GM23248 (cell line): ENCODE results near the gene PAPOLB. TPM values are rescaled to one million over a fixed set of nuclear protein-coding genes. Genes with fewer than 3 reads are reported as not detected.

Experiments
- DNase-seq: peaks from one replicate; pipeline ENCODE4 v3.0.0-alpha.2; 2015
- H2AFZ ChIP-seq: fragments of 200-600 bp; sonication (generic); 2 replicates; pipeline ENCODE4 v1.6.1; 2016; ENCODE audit warnings: antibody characterized with exemption
- H3F3A ChIP-seq: fragments of 200-600 bp; sonication (generic); 2 replicates; pipeline ENCODE4 v1.6.1; 2016; ENCODE audit warnings: mild to moderate bottlenecking, antibody characterized with exemption, mixed run types; ENCODE audit not compliant: insufficient read depth
- H3K27ac ChIP-seq: fragments of 200-600 bp; sonication (generic); 2 replicates; pipeline ENCODE4 v1.5.1; 2016; ENCODE audit warnings: mild to moderate bottlenecking
- H3K27me3 ChIP-seq: fragments of 200-600 bp; sonication (generic); replicated peaks from 2 replicates; pipeline ENCODE4 v1.6.1; 2016; ENCODE audit warnings: mild to moderate bottlenecking; ENCODE audit not compliant: insufficient read depth
- H3K36me3 ChIP-seq: fragments of 200-600 bp; sonication (generic); 2 replicates; pipeline ENCODE4 v1.6.1; 2016; ENCODE audit warnings: low read depth, mild to moderate bottlenecking
- H3K4me1 ChIP-seq: fragments of 200-600 bp; sonication (generic); 2 replicates; pipeline ENCODE4 v1.6.1; 2016; ENCODE audit warnings: mild to moderate bottlenecking; ENCODE audit not compliant: insufficient read depth
- H3K4me2 ChIP-seq: fragments of 200-600 bp; sonication (generic); one replicate; pipeline ENCODE4 v1.6.1; 2016; ENCODE audit warnings: mild to moderate bottlenecking; ENCODE audit not compliant: unreplicated experiment
- H3K4me3 ChIP-seq: fragments of 200-600 bp; sonication (generic); 2 replicates; pipeline ENCODE4 v1.5.1; 2016; ENCODE audit warnings: mild to moderate bottlenecking
- H3K79me2 ChIP-seq: fragments of 200-600 bp; sonication (generic); 2 replicates; pipeline ENCODE4 v1.6.1; 2016; ENCODE audit warnings: mild to moderate bottlenecking; ENCODE audit not compliant: insufficient read depth
- H3K9ac ChIP-seq: fragments of 200-600 bp; sonication (generic); 2 replicates; pipeline ENCODE4 v1.6.1; 2016; ENCODE audit warnings: mild to moderate bottlenecking
- H3K9me2 ChIP-seq: fragments of 200-600 bp; sonication (generic); 2 replicates; pipeline ENCODE4 v1.6.1; 2016; ENCODE audit warnings: mixed run types, mild to moderate bottlenecking, moderate library complexity; ENCODE audit not compliant: insufficient read depth
- H3K9me3 ChIP-seq: fragments of 200-600 bp; sonication (generic); one replicate; pipeline ENCODE4 v1.6.1; 2017; ENCODE audit warnings: low read depth
- H4K20me1 ChIP-seq: fragments of 200-600 bp; sonication (generic); 2 replicates; pipeline ENCODE4 v1.6.0; 2016; ENCODE audit not compliant: insufficient read depth
- EZH2 ChIP-seq: fragments of 200-600 bp; sonication (generic); IDR thresholded peaks from 2 replicates; pipeline ENCODE4 v1.6.1; 2018; ENCODE audit warnings: antibody characterized with exemption, mild to moderate bottlenecking; ENCODE audit not compliant: insufficient read depth, poor library complexity, severe bottlenecking
- EZH2phosphoT487 ChIP-seq: fragments of 200-600 bp; sonication (generic); IDR thresholded peaks from 2 replicates; pipeline ENCODE4 v1.6.1; 2018; ENCODE audit warnings: antibody characterized with exemption, moderate library complexity, mild to moderate bottlenecking, low read depth; ENCODE audit not compliant: insufficient read depth
- WGBS, 2 experiments: methylation state at CpG; one replicate each; pipeline ENCODE4 v1.1.6; 2015 to 2017; ENCODE audit warnings: low lambda C conversion rate in 2 of 2, low coverage in 1 of 2; ENCODE audit errors: missing lambda C conversion rate in 2 of 2; 5-methylcytosine and 5-hydroxymethylcytosine counted together
- in situ Hi-C: fragments of 300-500 bp; cut with MboI; formaldehyde crosslinking; loops from 2 replicates; pipeline ENCODE4 v1.15.0; 2020
- polyA plus RNA-seq: library from polyadenylated mRNA; unstranded; fragments of >200 nt; fragmentation: Nextera tagmentation; extraction: Ambion mirVana; gene quantifications from 2 replicates; pipeline ENCODE4 v1.2.1, GENCODE V29; 2016
- small RNA-seq: library from RNA; depleted of rRNA; stranded (forward); fragments of <200 nt; gene quantifications from one replicate; pipeline ENCODE3, GENCODE V24; 2014; ENCODE audit warnings: low read depth, low replicate concordance
- total RNA-seq: library from RNA; depleted of rRNA; stranded (reverse); fragments of >200 nt; shearing (Covaris generic); gene quantifications from 2 replicates; pipeline ENCODE4 v1.2.3, GENCODE V29; 2014; rRNA removed

PAPOLB gene
- total and polyA plus RNA-seq, 2 experiments from 2014 or later = 0.11 TPM; not detected in 1

- DNase-seq = no peak
- H3K4me3 ChIP-seq = no peak overlapping the region
- in situ Hi-C loops = no loop called here
Observed at GRCh38 chr7:4809091-4809591, 52.7 kb downstream of the PAPOLB start.

GRCh38 chr7:4808565-4808964, 53.3 kb downstream of the PAPOLB start:
- Histone ChIP-seq H3K79me2 (no peaks in the 10 kb centered on the region), H2AFZ (no peak overlapping the region), H3K4me1 (no peaks in the 10 kb centered on the region), H3K4me3 (no peak overlapping the region), H3K4me2 (no peak overlapping the region), H3F3A (no peaks in the 10 kb centered on the region), H3K9ac (no peak overlapping the region), H3K9me3 (no peaks in the 10 kb centered on the region), H4K20me1 (no peaks in the 10 kb centered on the region), H3K27ac (no peak overlapping the region), H3K27me3 (no peaks in the 10 kb centered on the region), H3K9me2 (no peaks in the 10 kb centered on the region), H3K36me3 (no peaks in the 10 kb centered on the region)
- WGBS, 2 experiments = 90 to 100% methylated on average over 7 to 37 of the region's 37 CpGs
- DNase-seq = no peak
- in situ Hi-C loops = no loop called here
- TF ChIP-seq EZH2 = no peak
- no peak for TF ChIP-seq EZH2phosphoT487

More at GRCh38 chr7:4809091-4809591, 52.7 kb downstream of the PAPOLB start:
- Histone ChIP-seq H3K79me2 (no peaks in the 10 kb centered on the region), H2AFZ (no peak overlapping the region), H3F3A (no peaks in the 10 kb centered on the region), H3K9me2 (no peaks in the 10 kb centered on the region), H3K36me3 (no peaks in the 10 kb centered on the region), H3K4me1 (no peaks in the 10 kb centered on the region), H3K4me2 (no peak overlapping the region), H4K20me1 (no peaks in the 10 kb centered on the region), H3K27me3 (no peaks in the 10 kb centered on the region), H3K9me3 (no peaks in the 10 kb centered on the region), H3K27ac (no peak overlapping the region), H3K9ac (no peak overlapping the region)
- TF ChIP-seq EZH2 (no peak), EZH2phosphoT487 (no peak)
- WGBS, 2 experiments = 95 to 96% methylated on average over 9 to 38 of the region's 38 CpGs

- TF ChIP-seq EZH2phosphoT487 (no peak), EZH2 (no peak)
- H4K20me1 ChIP-seq = no peaks in the 10 kb centered on the region
- no peak overlapping the region for H3K4me2 ChIP-seq
- no peak overlapping the region for H3K4me3 ChIP-seq
- H3F3A ChIP-seq = no peaks in the 10 kb centered on the region
- DNase-seq = no peak
- H3K36me3 ChIP-seq = no peaks in the 10 kb centered on the region
- H2AFZ ChIP-seq = no peak overlapping the region
- H3K79me2 ChIP-seq = no peaks in the 10 kb centered on the region
- no peaks in the 10 kb centered on the region for H3K9me3 ChIP-seq
- H3K27ac ChIP-seq = no peak overlapping the region
- H3K9me2 ChIP-seq = no peaks in the 10 kb centered on the region
- H3K27me3 ChIP-seq = no peaks in the 10 kb centered on the region
- WGBS, 2 experiments = 91 to 96% methylated on average over 4 to 5 of the region's 5 CpGs
- in situ Hi-C loops = no loop called here
- no peak overlapping the region for H3K9ac ChIP-seq
- H3K4me1 ChIP-seq = no peaks in the 10 kb centered on the region
Observed at GRCh38 chr7:4808026-4808425, 53.8 kb downstream of the PAPOLB start.

Small RNA genes lying within 50 kb of the gene (small RNA-seq; reads per million reads assigned to genes)
- gene RF00019 = not detected

Other genes with a start within 250 kb of the PAPOLB start
- gene FOXK1, start 179.7 kb downstream of the PAPOLB start, total RNA-seq = 16.4 and 21.4 TPM in 2 replicates
- 7.4 and 8.5 TPM in 2 replicates for gene FOXK1, start 179.7 kb downstream of the PAPOLB start, polyA plus RNA-seq
- 44.5 and 48.7 TPM in 2 replicates for gene AP5Z1, start 86.4 kb downstream of the PAPOLB start, total RNA-seq
- gene AP5Z1, start 86.4 kb downstream of the PAPOLB start, polyA plus RNA-seq = 31.1 and 31.2 TPM in 2 replicates
- 0.13 and 4.3 TPM in 2 replicates for gene RADIL, start 21.7 kb upstream of the PAPOLB start, total RNA-seq
- gene RADIL, start 21.7 kb upstream of the PAPOLB start, polyA plus RNA-seq = 0.55 and 0.77 TPM in 2 replicates
- not detected in 2 replicates for gene MMD2, start 97.2 kb upstream of the PAPOLB start, total RNA-seq
- not detected in 2 replicates for gene MMD2, start 97.2 kb upstream of the PAPOLB start, polyA plus RNA-seq
- gene RBAK, start 183.8 kb upstream of the PAPOLB start, total RNA-seq = 8.4 and 10.6 TPM in 2 replicates
- 4.6 and 5.1 TPM in 2 replicates for gene RBAK, start 183.8 kb upstream of the PAPOLB start, polyA plus RNA-seq